Stimulated activated CD4-positive, alpha-beta T cell treated with anti-CD3 and anti-CD28 coated beads, Interleukin-2, amount 100 ng/mL, for 24 hours (primary cell): ENCODE measurements around the gene RNF130.

Source experiments
- DNase-seq, 2 donors: peaks; one replicate each; pipeline ENCODE4 v3.0.0-alpha.2; 2020

RNF130 gene

DNA sequence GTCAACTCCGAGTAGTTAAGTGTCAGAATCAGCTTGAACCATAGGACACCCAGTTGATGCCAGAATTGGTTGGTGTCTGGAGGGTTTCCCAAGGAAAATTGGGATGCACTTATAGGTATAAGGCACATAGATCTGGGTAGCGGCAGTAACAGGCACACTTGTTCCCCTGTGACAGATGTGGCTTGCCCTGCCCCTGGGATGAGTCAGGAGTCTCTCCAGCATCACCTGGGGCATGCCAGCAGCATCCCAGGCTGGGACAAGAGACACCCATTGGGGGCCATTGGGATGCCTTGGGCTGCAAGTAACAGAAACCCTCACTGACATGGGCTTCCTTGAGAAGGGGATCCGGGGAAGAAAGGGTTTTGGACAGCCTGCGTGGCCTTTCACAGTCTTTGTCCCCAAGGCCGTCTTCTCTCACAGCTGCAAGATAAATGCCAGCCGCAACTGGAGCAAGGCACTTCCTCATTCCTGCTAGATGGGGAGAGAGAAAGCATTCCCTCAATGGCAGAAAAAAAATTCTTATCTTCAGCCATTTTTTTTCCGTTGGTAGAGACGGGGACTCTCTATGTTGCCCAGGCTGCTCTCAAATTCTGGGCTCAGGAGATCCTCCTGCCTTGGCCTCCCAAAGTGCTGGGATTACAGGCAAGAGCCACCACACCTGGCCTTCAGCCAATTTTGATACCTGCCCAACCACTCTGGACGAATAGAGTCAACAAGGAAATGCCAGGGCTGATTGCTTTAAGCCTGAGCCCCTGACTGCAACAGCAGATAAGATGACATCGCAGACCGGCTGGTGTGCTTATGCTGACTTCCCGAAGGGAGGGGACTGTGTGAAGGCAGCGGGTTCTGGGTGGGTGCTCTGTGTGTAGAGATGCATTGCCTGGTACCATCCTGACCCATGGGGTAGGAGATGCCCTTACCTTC is 13.3 kb upstream of the RNF130 start:
- DNase-seq, result no peak

DNA sequence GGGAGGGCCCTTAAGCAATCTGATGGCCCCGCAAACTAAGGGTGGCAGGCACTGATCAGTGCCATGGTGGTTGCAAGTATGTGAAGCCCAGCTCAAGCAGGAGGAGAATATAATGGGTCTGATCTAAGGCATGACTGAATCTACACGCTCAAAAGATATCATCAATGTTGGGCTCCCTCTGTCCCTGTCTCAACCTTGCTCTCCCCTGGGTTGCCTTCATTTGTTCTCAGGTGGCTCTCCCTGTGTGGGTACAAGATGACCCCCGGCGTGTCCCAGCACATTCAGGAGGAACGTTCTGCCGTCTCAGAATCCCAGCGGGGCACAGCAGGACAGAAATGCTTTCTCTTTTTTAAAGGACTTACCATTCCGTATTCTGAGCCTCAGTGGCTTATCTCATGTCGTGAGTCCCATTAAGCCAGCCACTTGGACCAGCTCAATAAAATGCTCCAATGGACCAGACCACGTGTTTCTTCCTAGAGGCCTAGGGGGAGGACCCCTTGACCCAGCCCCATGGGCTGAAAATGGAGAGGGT is 12.0 kb upstream of the RNF130 start:
- no peak for DNase-seq

DNA sequence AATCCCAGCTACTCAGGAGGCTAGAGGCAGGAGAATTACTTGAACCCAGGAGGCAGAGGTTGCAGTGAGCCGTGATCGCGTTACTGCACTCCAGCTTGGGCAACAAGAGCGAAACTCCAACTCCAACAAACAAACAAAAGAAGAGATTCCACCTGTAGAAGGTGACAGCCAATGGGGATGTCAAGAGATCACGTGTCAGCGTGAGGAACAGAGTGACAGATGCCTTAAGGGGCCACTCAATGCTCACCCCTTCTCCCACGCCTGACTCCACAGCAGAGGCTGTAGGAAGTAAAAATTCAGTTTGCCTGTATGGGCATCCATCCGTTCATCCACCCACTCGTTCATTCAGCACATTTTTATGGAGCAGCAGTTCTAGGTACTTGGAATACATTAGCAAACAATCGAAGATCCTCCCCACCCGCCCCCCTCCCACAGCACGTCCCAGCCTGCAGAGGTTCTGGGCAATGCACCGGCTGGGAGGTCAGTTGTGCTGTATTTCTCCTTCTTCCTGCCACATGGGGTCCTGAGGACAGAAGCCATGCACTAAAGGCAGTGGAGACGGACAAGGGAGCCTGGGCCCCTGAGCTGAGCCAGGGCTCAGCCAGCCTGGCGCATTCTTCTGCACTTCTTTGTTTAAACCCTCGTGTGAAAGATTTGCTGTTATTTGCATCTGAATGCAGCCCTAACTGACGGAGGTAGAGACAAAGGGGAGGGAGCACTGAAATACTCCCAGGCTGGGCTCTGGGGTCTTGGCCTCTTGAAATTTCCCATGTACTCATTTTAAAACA is 11.3 kb upstream of the RNF130 start:
- no peak for DNase-seq

DNA sequence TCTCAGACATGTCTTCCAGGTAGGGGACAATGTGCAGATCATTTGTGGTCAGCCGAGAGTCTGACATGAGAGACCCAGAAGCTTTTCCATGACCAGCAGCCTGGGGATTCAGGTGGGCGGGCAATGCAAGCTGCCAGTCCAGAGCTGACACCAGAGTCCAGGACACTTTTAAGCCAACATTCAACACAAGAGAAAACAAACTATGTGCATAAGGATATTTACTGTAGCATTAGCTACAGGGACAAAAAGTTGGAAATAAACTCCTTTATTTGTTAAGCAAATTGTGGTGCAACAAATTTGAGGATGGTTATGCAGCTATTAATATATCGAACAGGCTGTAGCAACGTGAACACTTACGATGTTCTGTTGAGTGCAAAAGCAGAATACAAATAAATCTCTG is 9.9 kb upstream of the RNF130 start:
- DNase-seq, result no peak

DNA sequence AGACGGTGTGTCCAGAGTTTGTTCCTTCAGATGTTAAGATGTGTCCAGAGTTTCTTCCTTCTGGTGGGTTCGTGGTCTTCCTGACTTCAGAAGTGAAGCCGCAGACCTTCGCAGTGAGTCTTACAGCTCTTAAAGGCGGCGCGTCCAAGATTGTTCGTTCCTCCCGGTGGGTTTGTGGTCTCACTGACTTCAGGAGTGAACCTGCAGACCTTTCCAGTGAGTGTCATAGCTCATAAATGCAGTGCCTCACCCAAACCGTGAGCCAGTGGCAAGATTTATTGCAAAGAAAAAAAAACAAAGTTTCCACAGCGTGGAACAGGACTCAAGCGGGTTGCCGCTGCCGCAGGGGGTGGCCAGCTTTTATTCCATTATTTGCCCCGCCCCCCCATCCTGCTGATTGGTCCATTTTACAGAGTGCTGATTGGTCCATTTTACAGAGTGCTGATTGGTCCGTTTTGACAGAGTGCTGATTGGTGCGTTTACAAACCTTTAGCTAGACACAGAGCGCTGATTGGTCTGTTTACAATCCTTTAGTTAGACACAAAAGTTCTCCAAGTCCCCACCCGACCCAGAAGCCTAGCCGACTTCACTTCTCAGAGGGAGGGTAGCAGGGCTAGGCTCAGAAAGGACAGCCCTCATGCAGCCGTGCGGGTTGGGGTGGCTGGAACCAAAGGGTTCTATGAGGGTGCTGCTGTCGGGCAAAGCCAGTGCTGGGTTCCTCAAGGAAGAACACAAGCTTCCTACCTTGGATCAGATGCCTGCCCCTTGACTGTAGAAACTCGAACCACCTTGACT is 9.1 kb upstream of the RNF130 start:
- DNase-seq, result peak; percentile 62 to 67

DNA sequence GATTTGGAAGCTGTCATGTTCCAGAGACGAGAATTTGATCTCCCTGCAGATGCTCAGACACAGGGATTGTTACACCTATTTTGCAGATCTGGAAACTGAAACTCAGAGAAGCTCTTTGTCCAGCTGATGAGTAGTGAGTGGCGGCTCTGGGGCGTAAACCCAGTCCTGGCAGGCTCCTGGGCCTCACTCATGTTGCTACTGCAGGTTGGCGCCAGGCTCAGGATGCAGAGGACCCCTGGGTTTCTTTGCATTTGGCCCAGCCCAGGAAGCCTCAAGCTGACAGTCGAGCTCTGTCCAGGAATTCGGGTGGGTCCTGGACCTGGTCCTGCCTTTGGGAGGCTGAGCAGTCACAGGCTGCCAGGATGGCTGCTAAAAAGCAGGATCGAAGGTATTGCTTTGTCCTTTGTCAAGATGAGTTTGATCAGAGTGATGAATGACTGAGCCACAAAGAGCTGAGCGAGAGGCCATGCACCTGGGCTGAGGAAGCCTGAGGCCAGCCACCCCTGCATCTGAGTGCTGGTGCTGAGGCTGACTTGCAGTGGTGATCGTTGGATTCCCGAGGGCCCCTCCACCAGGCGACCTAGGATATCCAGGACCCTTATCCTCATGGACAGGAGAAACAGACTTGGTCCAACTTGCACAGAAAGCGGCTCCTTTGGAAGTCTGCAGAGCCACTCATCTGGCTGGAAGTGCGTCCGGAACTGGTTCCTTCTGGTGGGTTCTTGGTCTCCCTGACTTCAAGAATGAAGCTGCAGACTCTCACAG is 8.3 kb upstream of the RNF130 start:
- DNase-seq, result no peak

DNA sequence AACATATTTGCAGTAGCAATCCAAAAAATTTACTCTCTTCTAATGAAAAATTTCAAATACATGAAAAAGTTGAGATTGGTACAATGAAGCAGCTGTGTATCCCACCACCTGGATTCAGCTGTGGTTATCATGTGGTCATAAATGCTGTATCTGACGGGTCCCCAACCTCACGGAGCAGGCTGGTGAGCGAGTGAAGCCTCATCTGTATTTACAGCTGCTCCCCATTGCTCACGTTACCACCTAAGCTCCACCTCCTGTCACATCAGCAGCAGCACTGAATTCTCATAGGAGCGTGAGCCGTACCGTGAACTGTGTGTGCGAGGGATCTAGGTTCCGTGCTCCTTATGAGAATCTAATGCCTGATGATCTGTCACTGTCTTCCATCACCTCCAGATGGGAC is 6.8 kb upstream of the RNF130 start:
- no peak for DNase-seq

DNA sequence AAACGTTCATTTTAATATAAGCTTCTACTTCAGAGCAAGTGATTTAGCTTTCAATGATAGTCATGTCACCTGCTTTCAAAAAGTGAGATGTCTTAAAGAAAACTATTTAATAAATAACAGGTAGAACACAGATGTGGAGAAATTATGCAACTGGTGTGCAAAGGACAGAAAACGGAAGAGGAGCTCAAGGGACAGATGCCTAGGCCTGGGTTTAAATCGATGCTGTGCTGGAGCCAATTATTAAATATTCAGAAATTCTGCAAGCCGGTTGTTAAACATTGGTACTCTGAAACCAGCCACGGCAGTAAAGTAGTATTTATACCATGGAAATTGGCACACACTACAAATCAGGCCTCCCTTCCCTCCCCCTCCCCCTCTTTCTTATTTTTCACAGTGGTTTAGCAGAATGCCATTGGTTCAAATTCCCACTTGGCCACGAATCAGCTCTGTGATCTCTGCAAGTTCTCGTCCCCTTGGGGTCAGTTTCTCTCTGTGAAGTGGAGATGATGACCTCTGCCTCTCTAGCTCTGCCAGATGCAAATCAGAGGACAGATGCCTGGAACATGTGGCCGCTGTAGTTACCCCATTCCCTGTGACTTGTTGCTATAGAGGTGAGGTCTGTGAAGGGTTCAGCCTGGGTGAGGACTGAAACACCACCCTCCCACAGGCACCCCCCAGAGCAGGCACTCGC is 6.2 kb upstream of the RNF130 start:
- DNase-seq, result no peak

DNA sequence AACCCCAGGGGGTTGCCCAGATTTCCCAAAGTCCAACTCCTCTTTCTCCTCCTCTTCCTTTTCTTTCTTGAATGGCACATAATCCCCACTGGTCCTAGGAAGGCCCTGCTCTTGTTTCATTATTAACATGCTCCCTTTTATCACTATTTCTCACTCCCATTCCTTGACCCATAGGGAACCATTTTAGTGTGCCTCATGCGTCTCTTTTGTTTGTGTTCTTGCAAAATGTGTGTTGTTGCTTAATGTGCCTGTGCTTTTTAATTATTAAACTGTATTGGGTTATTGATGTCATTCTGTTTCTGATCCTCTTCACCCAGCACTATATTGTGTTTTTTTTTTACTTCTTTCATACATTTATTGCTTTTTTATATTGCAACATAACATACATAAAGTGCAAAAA is 4.1 kb upstream of the RNF130 start:
- DNase-seq, result no peak

DNA sequence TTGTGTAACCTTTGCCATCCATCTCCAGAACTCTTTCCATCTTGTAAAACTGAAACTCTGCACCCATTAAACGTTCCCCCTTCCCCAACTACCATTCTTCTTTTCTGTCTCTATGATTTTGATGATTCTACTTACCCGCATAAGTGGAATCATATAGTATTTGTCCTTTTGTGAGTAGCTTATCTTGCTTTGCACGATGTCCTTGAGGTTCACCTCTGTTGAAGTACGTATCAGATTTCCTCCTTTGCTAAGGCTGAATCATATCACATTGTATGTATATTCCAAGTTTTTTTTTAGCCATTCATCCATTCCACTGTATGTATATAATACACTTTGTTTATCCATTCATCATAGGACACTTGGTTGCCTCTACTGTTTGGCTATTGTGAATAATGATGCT is 2.9 kb upstream of the RNF130 start:
- no peak for DNase-seq

DNA sequence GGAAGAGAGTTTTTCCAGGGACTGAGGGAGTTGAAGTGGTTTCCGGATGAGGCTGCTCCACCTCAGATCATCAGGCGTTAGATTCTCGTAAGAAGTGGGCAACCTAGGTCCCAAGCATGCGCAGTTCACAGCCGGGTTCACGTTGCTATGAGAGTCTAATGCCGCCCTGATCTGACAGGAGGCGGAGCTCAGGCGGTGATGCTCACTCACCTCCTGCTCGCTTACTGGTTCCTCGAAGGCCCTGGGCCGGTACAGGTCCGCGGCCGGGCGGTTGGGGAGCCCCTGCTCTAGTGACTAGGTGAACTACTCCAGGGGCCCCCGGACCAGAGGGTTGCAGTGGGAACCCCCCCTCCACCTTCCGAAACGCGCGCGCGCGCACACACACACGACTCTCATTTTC is 997 bp upstream of the RNF130 start:
- DNase-seq, result no peak

DNA sequence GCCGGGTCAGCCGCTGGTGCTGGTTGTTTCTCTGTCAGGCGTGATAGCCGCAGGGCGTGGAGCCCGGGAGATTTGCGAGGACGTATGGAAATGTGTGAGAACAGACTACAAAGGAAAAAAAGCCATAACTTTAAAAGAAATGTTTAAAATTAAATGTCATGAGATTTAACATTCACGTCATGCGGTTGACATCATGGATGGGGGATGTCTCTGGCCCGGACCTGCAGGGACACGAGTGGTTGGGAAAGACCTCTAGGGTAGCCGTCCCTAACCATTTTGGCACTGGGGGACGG is 643 bp upstream of the RNF130 start:
- DNase-seq, result no peak

DNA sequence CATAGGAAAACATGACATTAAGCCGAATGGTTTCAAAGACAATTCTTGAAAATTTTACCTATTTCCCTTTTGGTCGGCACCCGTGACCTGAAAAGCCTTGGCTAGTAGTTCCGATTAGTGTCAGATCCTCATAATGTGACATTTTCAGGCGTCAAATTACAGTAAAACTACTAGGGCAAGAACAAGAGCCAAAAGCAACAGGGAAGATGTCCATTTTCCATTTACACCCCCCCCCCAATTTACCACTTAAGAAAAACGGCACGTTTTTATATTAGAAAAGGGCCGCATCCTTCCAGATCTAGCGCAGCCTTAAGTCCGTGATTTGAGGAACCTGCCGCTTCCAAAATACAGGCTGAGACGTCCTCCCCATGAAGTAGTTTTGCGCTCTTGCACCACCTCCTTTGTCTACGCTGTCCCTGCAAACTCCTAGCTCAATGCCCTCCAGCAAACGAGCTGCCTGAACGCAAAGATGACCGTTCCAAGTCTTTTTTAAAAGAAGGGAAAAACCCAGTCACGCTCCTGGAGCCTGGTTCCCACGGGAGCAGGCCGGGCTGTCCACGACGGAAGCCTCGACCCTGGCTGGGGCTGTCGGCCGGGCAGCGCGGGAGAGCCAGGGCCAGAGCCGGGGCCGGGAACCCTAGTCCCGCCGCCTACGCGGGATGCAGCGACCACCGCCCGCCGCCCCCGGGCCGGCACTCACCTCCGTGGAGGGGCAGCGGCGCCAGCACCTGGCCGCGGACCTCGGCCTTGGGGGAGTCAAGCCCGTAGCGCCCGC is 616 bp downstream of the RNF130 start:
- DNase-seq, result no peak

DNA sequence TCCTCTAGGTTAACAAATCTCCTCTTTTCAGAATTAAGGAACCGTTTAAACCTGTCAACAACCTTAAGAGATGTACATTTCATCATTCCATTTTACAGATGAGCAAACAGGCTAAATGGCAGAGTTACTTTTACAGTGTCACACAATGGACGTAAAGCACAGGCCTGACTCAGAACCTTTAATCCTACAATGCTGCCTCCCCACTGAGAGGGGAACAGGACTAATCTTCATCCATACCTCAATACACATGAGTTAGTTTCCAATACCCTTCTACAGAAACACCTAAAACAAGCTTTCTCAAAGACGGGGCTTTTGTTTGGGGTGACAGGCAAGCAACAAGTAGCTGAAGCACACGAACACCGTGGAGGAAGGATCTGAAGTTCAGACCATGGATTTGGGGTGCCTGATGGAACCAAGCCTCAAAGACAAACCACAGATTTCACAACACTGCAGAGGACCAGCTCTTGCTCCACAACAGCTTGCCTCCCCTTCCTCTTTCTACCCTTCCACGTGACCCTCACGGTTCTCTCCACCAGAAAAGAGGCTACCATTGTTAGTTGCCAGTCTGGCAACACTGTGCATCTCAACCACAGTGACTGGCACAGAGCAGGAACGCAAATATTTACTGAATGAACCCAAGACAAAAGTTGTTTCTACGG is 1.8 kb downstream of the RNF130 start:
- DNase-seq, result no peak

DNA sequence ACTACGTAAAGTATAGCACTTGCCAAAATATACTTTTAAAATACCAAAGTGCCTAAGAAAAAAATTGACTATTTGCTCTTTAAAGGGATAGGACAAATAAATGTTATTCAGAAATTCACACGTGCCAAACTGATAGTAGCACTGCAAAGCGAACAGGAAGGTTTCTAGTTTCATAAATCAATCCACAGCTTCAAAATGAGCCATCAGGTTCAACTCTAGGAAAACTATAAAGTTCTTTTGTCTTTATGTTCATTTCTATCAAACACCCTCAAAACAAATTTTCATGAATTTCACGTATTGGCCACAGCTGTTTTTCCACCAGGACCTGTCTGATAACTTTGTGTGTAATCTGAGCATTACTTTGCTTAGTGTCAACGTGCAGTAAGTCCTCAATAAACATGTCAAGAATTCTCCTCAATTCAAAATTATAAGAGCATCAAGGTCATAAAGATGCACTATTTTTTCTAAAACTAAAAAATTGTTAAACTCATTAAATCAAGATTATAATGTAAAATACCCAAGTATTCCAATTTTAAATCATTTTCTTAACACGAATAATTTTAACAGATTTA is 3.0 kb downstream of the RNF130 start:
- DNase-seq, result no peak

DNA sequence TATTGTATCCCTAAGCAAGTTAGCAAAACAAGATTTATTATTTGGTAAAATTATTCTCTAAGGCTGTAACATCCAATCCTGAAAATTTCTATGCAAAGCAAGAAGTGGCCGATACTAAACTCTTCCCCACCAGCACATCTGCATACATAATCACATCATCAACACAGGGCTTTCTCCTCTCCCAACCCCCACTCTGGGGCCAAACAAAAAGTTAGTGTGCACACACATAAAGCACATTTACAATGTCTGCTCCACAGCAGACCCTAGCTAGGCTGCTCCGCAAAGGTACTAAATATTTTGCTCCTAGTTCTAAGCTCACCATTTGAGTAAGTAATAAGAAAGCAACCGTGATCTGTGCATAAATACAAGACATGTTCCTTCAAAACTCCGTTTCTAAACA is 3.6 kb downstream of the RNF130 start:
- DNase-seq, result no peak

DNA sequence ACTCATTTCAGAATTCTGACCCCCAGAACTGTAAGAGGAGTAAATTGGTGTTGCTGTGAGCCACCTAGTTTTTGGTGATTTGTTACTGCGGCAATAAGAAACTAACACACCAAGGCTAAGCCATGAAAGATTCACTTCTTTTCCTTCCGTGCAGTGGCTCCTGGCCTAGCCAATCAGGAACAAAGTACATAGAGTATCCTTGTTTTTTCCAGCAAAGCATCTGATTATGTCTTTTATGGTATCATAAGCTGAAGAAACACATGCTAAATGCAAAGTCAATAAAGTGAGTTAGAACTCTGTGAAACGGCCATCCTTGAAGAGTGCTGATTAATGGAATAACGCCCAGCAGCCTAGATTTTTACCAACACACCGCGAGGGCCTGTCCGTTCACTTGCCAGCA is 11.4 kb downstream of the RNF130 start:
- DNase-seq, result no peak

DNA sequence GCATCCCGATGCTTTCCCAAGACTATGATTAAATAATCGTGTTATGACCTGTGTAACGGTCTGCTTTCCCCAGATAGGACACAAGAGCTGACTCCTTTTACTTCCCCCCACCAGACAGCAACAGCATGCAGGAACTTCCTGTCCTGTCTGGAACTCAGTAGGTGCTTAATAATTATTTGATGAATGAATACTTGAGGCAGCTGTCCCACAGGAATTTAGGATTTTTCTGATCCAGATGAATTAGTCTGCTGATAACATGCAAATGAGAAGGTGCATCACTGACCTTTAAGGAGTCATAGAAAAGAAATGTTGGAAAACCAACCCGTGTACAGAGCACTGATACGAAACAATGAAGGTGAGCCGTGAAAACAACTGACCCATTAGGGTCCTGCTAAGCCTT is 12.2 kb downstream of the RNF130 start:
- no peak for DNase-seq

DNA sequence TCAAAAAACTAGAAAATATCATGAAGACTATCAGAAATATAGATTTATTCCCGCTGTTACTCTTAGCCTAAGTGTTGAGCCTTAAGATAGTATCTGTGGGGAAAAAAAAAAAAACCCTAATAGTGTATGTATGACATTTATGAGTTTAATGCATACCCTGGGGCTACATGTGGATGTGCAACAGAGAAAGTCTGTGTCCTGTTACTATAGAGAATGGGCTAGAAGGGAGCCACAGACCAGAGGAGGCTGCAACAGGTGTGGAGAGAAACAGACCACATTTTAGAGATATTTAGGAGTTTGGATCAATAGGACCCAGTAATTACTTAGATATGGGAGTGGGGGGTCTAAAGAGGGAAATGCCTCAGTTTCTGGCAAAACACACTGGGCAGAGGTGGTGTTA is 15.4 kb downstream of the RNF130 start:
- DNase-seq, result no peak

DNA sequence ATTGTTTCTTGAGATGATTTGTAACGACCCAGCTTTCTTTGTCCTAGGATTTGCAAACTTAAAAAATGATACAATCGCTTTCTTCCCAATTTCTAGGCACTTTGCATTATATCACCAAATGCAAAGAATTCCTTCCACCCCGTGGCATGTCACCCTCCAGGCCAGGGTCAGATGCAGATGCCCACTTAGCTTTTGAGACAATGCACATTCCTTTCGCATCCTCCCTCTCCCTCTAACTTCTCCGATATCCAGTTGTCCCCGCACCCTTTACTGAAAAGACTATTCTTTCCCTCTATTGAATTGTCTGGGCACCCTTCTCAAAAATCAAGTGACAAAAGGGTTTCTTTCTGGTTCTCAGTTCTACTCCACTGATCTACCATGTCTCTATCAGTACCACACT is 17.3 kb downstream of the RNF130 start:
- no peak for DNase-seq
